ENCODE data around the gene TBC1D23. TPM values are rescaled to one million over a fixed set of nuclear protein-coding genes. Genes with fewer than 3 reads are reported as not detected.
A peak's percentile ranks its signal among the peaks of the same experiment; 100 is the strongest.

Gene TBC1D23
- total and polyA plus RNA-seq, 7 experiments from 2014 or later: 14.0 to 42.4 (median 31.9) TPM

DNA sequence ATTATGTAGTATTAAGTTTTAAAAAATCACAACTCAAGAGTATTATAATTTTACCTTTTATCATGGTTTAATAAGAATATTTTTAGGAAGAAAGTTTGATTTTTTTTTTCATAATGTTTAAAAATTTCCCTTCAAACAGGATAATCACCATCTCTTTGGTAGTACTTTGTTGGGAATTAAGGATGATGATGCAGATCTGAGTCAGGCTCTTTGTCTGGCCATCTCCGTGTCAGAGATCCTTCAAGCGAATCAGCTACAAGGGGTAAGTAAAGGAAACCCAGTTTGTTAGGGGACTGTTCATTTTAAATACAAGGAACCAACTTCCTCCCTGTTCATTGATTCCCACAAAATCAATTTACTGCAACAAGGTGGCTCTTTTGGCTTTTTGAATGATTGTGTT, 37.0 kb downstream of the TBC1D23 start:
- ChIA-PET POLR2A (no interaction called here), CTCF (interaction anchor here (0.6 kb wide), 1 partner anchor 72 kb away, joined by 3 read pairs; no protein-coding TSS in a partner anchor)
- no peak overlapping the region for H3K4me3 ChIP-seq (ENCODE audit: low read length)
- no peaks in the 10 kb centered on the region for H3K27me3 ChIP-seq (ENCODE audit: control insufficient read depth in 2 of 2, insufficient read depth in 2 of 2, low read length in 2 of 2)
- H3K4me1 ChIP-seq (ENCODE audit: control insufficient read depth in 2 of 2, insufficient read depth in 2 of 2, low read length in 2 of 2): no peaks in the 10 kb centered on the region
- no peak overlapping the region for H3K27ac ChIP-seq (ENCODE audit: low read depth, low read length)
- intact Hi-C loops (cut with micrococcal nuclease): no loop called here
- Mint-ChIP-seq H3K4me1 (no peaks in the 10 kb centered on the region), H3K27ac (no peak overlapping the region), H3K36me3 (peaks cover 5 to 31% (median 20%) of the 10 kb centered on the region in 5 donors), H3K9me3 (no peaks in the 10 kb centered on the region), H3K27me3 (no peaks in the 10 kb centered on the region), H3K4me3 (no peak overlapping the region)
- peaks cover 0 to 50% (median 0%) of the 10 kb centered on the region in 3 experiments for H3K36me3 ChIP-seq (ENCODE audit: control insufficient read depth in 2 of 3, insufficient read depth in 3 of 3, low read length in 3 of 3)
- no peak for DNase-seq
- ATAC-seq: no peak
- no peaks in the 10 kb centered on the region for H3K9me3 ChIP-seq (ENCODE audit: control insufficient read depth in 2 of 3, low read length in 3 of 3)

DNA sequence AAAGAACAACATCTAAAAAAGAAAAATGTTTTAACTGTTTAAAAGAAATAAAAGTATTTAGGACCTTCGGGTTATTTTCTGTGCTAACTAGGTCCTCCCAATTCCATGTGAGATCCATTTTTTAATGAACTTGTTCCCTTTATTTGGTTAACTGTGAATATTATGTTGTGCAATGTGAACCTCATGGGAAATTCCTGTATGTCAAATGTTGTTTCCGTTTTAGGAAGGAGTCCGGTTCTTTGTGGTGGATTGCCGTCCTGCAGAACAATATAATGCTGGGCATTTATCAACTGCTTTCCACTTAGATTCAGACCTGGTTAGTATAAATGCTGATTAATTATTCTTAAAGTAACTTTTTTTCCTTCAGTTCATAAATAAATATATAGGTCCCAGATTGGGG, 38.2 kb downstream of the TBC1D23 start:
- Mint-ChIP-seq H3K9me3 (no peaks in the 10 kb centered on the region), H3K4me3 (no peak overlapping the region), H3K27ac (no peak overlapping the region), H3K4me1 (no peaks in the 10 kb centered on the region), H3K36me3 (peaks cover 5 to 35% (median 20%) of the 10 kb centered on the region in 5 donors), H3K27me3 (no peaks in the 10 kb centered on the region)
- DNase-seq: no peak
- ChIA-PET POLR2A (no interaction called here), CTCF (no interaction called here)
- Histone ChIP-seq H3K36me3 (ENCODE audit: control insufficient read depth in 2 of 3, insufficient read depth in 3 of 3, low read length in 3 of 3) (peaks cover 0 to 50% (median 0%) of the 10 kb centered on the region in 3 experiments), H3K27me3 (ENCODE audit: control insufficient read depth in 2 of 2, insufficient read depth in 2 of 2, low read length in 2 of 2) (no peaks in the 10 kb centered on the region), H3K4me1 (ENCODE audit: control insufficient read depth in 2 of 2, insufficient read depth in 2 of 2, low read length in 2 of 2) (no peaks in the 10 kb centered on the region), H3K9me3 (ENCODE audit: control insufficient read depth in 2 of 3, low read length in 3 of 3) (no peaks in the 10 kb centered on the region), H3K27ac (ENCODE audit: low read depth, low read length) (no peak overlapping the region), H3K4me3 (ENCODE audit: low read length) (no peak overlapping the region)
- no peak for ATAC-seq
- intact Hi-C loops (cut with micrococcal nuclease): no loop called here

DNA sequence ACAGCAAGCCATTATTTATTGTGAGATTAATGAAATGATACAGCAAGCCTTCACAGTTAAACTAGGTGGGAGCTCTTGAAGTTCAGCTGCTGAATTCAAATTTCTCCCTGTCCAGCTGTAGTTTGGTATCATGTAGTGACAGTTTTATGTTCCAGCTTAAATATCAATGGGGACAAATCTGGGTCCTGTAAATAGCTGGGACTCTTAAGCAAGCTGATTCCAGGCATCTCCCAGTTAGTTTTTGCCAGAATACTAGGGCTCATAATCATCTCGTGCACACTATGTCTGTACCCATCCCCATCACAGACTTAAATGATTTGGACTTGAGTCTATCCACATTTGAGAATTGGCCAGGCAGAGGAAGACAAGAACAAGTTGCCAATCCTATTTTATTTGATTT, 45.9 kb downstream of the TBC1D23 start:
- no peak for DNase-seq
- Histone ChIP-seq H3K9me3 (ENCODE audit: control insufficient read depth in 2 of 3, low read length in 3 of 3) (no peaks in the 10 kb centered on the region), H3K4me3 (ENCODE audit: low read length) (no peak overlapping the region), H3K27ac (ENCODE audit: low read depth, low read length) (no peak overlapping the region), H3K36me3 (ENCODE audit: control insufficient read depth in 2 of 3, insufficient read depth in 3 of 3, low read length in 3 of 3) (peaks cover 0 to 19% (median 9%) of the 10 kb centered on the region in 3 experiments), H3K4me1 (ENCODE audit: control insufficient read depth in 2 of 2, insufficient read depth in 2 of 2, low read length in 2 of 2) (no peaks in the 10 kb centered on the region), H3K27me3 (ENCODE audit: control insufficient read depth in 2 of 2, insufficient read depth in 2 of 2, low read length in 2 of 2) (no peaks in the 10 kb centered on the region)
- ChIA-PET POLR2A (interaction anchor here (0.6 kb wide), 1 partner anchor 88 kb away, joined by 6 read pairs; no protein-coding TSS in a partner anchor), CTCF (interaction anchor here (1.2 kb wide), 1 partner anchor 37 kb away, joined by 3 read pairs; no protein-coding TSS in a partner anchor)
- intact Hi-C loops (cut with micrococcal nuclease): no loop called here
- H3K36me3 Mint-ChIP-seq: peaks cover 3 to 41% (median 16%) of the 10 kb centered on the region in 5 donors
- H3K4me1 Mint-ChIP-seq: peaks cover 0 to 4% (median 0%) of the 10 kb centered on the region in 7 donors
- H3K27me3 Mint-ChIP-seq: no peaks in the 10 kb centered on the region
- ATAC-seq: no peak
- H3K4me3 Mint-ChIP-seq: no peak overlapping the region
- H3K27ac Mint-ChIP-seq: peak overlapping the region in 2 of 9 donors; percentile 40 to 63
- no peaks in the 10 kb centered on the region for H3K9me3 Mint-ChIP-seq

- peaks cover 0 to 4% (median 0%) of the 10 kb centered on the region in 7 donors for H3K4me1 Mint-ChIP-seq
- no peaks in the 10 kb centered on the region for H3K9me3 ChIP-seq (ENCODE audit: control insufficient read depth in 2 of 3, low read length in 3 of 3)
- H3K27ac ChIP-seq (ENCODE audit: low read depth, low read length): no peak overlapping the region
- CTCF ChIA-PET: no interaction called here
- no peak overlapping the region for H3K4me3 ChIP-seq (ENCODE audit: low read length)
- ATAC-seq (no peak), DNase-seq (no peak)
- H3K36me3 Mint-ChIP-seq: peaks cover 2 to 33% (median 14%) of the 10 kb centered on the region in 5 donors
- H3K27me3 ChIP-seq (ENCODE audit: control insufficient read depth in 2 of 2, insufficient read depth in 2 of 2, low read length in 2 of 2): no peaks in the 10 kb centered on the region
- POLR2A ChIA-PET: no interaction called here
- H3K27ac Mint-ChIP-seq: peak overlapping the region in 1 of 9 donors; percentile 63
- no peaks in the 10 kb centered on the region for H3K4me1 ChIP-seq (ENCODE audit: control insufficient read depth in 2 of 2, insufficient read depth in 2 of 2, low read length in 2 of 2)
- no peak overlapping the region for H3K4me3 Mint-ChIP-seq
- peaks cover 0 to 12% (median 10%) of the 10 kb centered on the region in 3 experiments for H3K36me3 ChIP-seq (ENCODE audit: control insufficient read depth in 2 of 3, insufficient read depth in 3 of 3, low read length in 3 of 3)
- intact Hi-C loops (cut with micrococcal nuclease): loop anchor here in 1 of 2 donors (10.0 kb wide), 1 partner anchor 184 kb away; the partner anchor contains the start of gene TMEM45A
- H3K9me3 Mint-ChIP-seq: no peaks in the 10 kb centered on the region
- H3K27me3 Mint-ChIP-seq: no peaks in the 10 kb centered on the region
Measured at GRCh38 chr3:100310355-100310965, 49.7 kb downstream of the TBC1D23 start.

DNA sequence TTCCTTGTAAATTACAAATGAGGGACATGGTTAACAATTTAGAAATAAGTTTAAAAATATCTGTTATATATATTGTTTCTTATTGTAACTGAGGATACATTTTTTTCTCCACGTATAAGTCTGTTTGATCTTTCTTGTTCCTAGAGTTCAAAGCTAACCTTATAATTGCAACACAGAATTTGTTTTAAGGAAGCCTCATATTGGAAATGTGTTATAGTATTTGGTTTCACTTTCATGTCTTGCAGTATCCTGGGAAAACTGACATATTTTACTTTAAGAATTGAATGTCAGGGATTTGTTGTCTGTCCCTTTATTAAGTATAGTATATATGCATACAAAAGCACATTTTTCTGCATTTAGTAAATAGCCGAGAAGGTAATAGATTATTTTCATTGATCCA, 50.2 kb downstream of the TBC1D23 start:
- H3K4me1 ChIP-seq (ENCODE audit: control insufficient read depth in 2 of 2, insufficient read depth in 2 of 2, low read length in 2 of 2): no peaks in the 10 kb centered on the region
- intact Hi-C loops (cut with micrococcal nuclease): loop anchor here in 1 of 2 donors (10.0 kb wide), 1 partner anchor 184 kb away; the partner anchor contains the start of gene TMEM45A
- H3K36me3 ChIP-seq (ENCODE audit: control insufficient read depth in 2 of 3, insufficient read depth in 3 of 3, low read length in 3 of 3): peaks cover 0 to 12% (median 7%) of the 10 kb centered on the region in 3 experiments
- H3K27ac ChIP-seq (ENCODE audit: low read depth, low read length): peak overlapping the region; percentile 20
- Mint-ChIP-seq H3K9me3 (no peaks in the 10 kb centered on the region), H3K36me3 (peaks cover 2 to 28% (median 11%) of the 10 kb centered on the region in 5 donors), H3K27me3 (no peaks in the 10 kb centered on the region), H3K4me3 (no peak overlapping the region), H3K4me1 (peaks cover 0 to 4% (median 0%) of the 10 kb centered on the region in 7 donors), H3K27ac (peak overlapping the region in 1 of 9 donors; percentile 34)
- ChIA-PET POLR2A (no interaction called here), CTCF (no interaction called here)
- H3K27me3 ChIP-seq (ENCODE audit: control insufficient read depth in 2 of 2, insufficient read depth in 2 of 2, low read length in 2 of 2): no peaks in the 10 kb centered on the region
- DNase-seq: no peak
- no peak overlapping the region for H3K4me3 ChIP-seq (ENCODE audit: low read length)
- no peak for ATAC-seq
- no peaks in the 10 kb centered on the region for H3K9me3 ChIP-seq (ENCODE audit: control insufficient read depth in 2 of 3, low read length in 3 of 3)

DNA sequence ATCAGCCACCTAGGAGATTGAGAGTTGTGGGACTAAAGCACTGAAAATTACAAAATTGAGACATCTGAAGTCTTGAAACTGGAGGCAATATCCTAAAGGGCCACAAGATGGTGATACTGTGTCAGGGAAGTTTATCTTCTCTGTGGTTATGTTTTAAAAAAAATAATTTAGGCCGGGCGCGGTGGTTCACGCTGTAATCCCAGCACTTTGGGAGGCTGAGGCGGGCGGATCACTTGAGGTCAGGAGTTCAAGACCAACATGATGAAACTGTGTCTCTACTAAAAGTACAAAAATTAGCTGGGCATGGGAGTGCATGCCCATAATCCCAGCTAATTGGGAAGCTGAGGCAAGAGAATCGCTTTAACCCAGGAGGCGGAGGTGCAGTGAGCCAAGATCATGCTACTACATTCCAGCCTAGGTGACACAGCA, 55.9 kb downstream of the TBC1D23 start:
- H3K27ac ChIP-seq (ENCODE audit: low read depth, low read length): no peak overlapping the region
- POLR2A ChIA-PET: no interaction called here

More for the DNA sequence above, 55.9 kb downstream of the TBC1D23 start:
- H3K9me3 ChIP-seq (ENCODE audit: control insufficient read depth in 2 of 3, low read length in 3 of 3): no peaks in the 10 kb centered on the region
- peaks cover 3 to 13% (median 9%) of the 10 kb centered on the region in 3 experiments for H3K36me3 ChIP-seq (ENCODE audit: control insufficient read depth in 2 of 3, insufficient read depth in 3 of 3, low read length in 3 of 3)
- intact Hi-C loops (cut with micrococcal nuclease): loop anchor here (1.0 to 10.0 kb wide), 13 partner anchors 18 to 484 kb away; partner anchors contain the start of genes LNP1 (in 2 of the 2), NIT2 (in 2 of the 2), TMEM45A (in 2 of the 2) and TOMM70 (in 2 of the 2)
- H3K4me3 ChIP-seq (ENCODE audit: low read length): no peak overlapping the region
- no peaks in the 10 kb centered on the region for H3K27me3 ChIP-seq (ENCODE audit: control insufficient read depth in 2 of 2, insufficient read depth in 2 of 2, low read length in 2 of 2)
- peak overlapping the region in 6 of 10 donors; percentile 32 to 67 (median 50) for H3K4me3 Mint-ChIP-seq
- DNase-seq (peak in 7 of 9 donors; percentile 13 to 60 (median 54)), ATAC-seq (peak; percentile 95)
- H3K9me3 Mint-ChIP-seq: no peaks in the 10 kb centered on the region
- no peaks in the 10 kb centered on the region for H3K27me3 Mint-ChIP-seq
- H3K27ac Mint-ChIP-seq: peak overlapping the region in 6 of 9 donors; percentile 57 to 87 (median 70)
- H3K36me3 Mint-ChIP-seq: peaks cover 0 to 11% (median 4%) of the 10 kb centered on the region in 5 donors
- H3K4me1 Mint-ChIP-seq: peaks cover 0 to 19% (median 14%) of the 10 kb centered on the region in 7 donors
- CTCF ChIA-PET: interaction anchor here (2.5 kb wide), 1 partner anchor 273 kb away, joined by 19 read pairs; no protein-coding TSS in a partner anchor
- no peaks in the 10 kb centered on the region for H3K4me1 ChIP-seq (ENCODE audit: control insufficient read depth in 2 of 2, insufficient read depth in 2 of 2, low read length in 2 of 2)
